Measurements from ENCODE around the gene MAP3K14. TPM values are rescaled to one million over a fixed set of nuclear protein-coding genes. Genes with fewer than 3 reads are reported as not detected.

MAP3K14 gene
- polyA plus RNA-seq, 1 experiment = 4.9 TPM

GRCh38 chr17:45294506-45294905 lies 22.3 kb downstream of the MAP3K14 start:
- Histone ChIP-seq H3K27ac (ENCODE audit: low read depth, low read length) (peak overlapping the region; percentile 87), H3K9me3 (ENCODE audit: control insufficient read depth, insufficient read depth, low read length) (no peaks in the 10 kb centered on the region), H3K27me3 (ENCODE audit: control insufficient read depth, insufficient read depth, low read length) (no peaks in the 10 kb centered on the region), H3K4me3 (ENCODE audit: low read depth, low read length) (no peak overlapping the region)
- peak; percentile 50 for DNase-seq (ENCODE audit: low read depth, low spot score)
- POLR2A ChIA-PET = interaction anchor here (0.8 to 2.4 kb wide), 6 partner anchors 12 to 94 kb away, joined by 3 to 14 read pairs (median 8); partner anchors contain the start of gene MAP3K14
- TF ChIP-seq, protein P1, sequence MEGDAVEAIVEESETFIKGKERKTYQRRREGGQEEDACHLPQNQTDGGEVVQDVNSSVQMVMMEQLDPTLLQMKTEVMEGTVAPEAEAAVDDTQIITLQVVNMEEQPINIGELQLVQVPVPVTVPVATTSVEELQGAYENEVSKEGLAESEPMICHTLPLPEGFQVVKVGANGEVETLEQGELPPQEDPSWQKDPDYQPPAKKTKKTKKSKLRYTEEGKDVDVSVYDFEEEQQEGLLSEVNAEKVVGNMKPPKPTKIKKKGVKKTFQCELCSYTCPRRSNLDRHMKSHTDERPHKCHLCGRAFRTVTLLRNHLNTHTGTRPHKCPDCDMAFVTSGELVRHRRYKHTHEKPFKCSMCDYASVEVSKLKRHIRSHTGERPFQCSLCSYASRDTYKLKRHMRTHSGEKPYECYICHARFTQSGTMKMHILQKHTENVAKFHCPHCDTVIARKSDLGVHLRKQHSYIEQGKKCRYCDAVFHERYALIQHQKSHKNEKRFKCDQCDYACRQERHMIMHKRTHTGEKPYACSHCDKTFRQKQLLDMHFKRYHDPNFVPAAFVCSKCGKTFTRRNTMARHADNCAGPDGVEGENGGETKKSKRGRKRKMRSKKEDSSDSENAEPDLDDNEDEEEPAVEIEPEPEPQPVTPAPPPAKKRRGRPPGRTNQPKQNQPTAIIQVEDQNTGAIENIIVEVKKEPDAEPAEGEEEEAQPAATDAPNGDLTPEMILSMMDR (IDR thresholded peaks at IDR 0.05; ENCODE audit: low read depth, low read length) = no peak
- CTCF ChIA-PET = interaction anchor here (1.4 to 4.6 kb wide), 4 partner anchors 17 to 159 kb away, joined by 3 to 30 read pairs (median 14); partner anchors contain the start of gene ACBD4

DNA sequence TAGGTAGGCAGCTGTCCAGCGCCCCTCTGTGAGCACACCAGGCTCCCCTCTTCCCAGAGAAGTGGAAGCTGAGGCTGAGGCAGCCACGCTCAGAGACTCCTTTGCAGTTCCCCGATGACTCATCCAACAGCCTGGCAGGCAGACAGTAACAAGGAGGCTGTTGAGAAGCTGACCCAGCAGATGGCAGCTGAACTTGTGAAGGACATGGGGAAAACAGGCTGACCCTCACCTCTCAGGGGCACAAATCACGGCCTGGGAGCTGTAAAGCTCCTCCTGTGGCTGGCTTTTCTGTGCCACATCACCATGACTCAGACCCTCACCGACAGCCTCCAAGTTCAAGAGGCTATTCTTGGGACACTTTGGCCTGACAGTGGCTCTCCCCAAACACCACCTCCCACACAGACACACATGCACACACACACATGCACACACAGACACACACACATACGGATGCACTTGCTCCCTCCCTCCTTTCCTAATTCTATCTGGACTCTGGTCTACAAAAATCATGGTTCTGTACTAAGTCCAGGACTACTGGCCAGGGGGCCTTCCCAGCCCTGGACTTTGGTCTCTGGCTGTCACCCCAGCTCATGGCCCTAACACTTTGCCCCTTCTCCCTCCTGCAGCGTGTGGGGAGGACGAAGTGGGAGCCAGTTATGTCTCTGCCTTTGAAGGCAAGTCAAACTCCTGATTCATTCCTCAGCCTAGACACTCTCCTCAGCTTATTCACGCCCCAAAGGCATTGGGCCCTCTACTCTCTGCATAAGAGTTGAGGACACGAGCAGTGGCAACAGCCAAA lies 23.2 kb downstream of the MAP3K14 start:
- CTCF ChIA-PET = interaction anchor here (0.5 to 4.6 kb wide), 10 partner anchors 15 to 158 kb away, joined by 3 to 30 read pairs (median 4); partner anchors contain the start of gene ACBD4
- H3K27ac ChIP-seq (ENCODE audit: low read depth, low read length) = peak overlapping the region; percentile 87
- POLR2A ChIA-PET = interaction anchor here (0.6 to 2.4 kb wide), 11 partner anchors 11 to 94 kb away, joined by 3 to 14 read pairs (median 3); partner anchors contain the start of gene MAP3K14
- TF ChIP-seq, protein P1 (IDR thresholded peaks at IDR 0.05; ENCODE audit: low read depth, low read length) = no peak; the same call in 1 of the 2 replicates
- no peaks in the 10 kb centered on the region for H3K9me3 ChIP-seq (ENCODE audit: control insufficient read depth, insufficient read depth, low read length)
- no peak overlapping the region for H3K4me3 ChIP-seq (ENCODE audit: low read depth, low read length)
- DNase-seq (ENCODE audit: low read depth, low spot score) = peak; percentile 65
- H3K27me3 ChIP-seq (ENCODE audit: control insufficient read depth, insufficient read depth, low read length) = no peaks in the 10 kb centered on the region

DNA sequence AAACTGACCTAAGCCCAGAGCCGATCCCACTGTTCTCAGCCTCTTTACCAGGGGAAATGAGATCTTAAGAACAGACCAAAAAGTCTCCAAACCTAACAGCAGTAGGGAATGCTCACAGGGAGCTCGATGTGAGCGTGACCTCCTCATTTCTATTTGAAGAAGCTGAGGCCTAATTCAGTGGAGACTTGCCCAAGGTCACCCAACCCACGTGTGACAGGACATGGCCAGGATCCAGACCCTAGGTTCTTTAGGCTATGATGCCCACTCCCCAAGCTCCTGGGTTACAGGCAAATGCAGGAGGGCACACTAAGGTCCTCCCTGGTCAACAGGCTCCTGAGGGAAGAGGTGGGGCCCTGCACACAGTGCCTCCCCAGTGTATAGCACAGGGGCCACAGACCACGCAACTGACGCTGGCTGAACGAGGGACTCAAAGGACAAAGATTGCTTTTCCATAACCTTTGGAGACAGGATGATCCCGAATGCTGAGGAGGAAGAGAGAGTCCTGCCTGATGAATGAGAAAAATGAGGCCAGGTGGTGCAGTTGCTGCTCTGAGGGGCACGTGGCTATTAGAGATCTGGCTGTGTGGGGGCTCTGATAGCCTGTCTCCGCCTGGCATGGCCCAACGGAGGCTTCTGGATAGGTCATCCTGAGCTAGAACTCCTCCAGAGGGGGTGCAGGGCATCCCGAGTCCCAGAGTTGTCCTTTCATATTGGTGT lies 24.0 kb downstream of the MAP3K14 start:
- no peaks in the 10 kb centered on the region for H3K9me3 ChIP-seq (ENCODE audit: control insufficient read depth, insufficient read depth, low read length)
- TF ChIP-seq, protein P1 (IDR thresholded peaks at IDR 0.05; ENCODE audit: low read depth, low read length) = no peak
- CTCF ChIA-PET = interaction anchor here (1.0 to 4.6 kb wide), 7 partner anchors 16 to 136 kb away, joined by 3 to 30 read pairs (median 5); no protein-coding TSS in a partner anchor
- no peak overlapping the region for H3K4me3 ChIP-seq (ENCODE audit: low read depth, low read length)
- H3K27me3 ChIP-seq (ENCODE audit: control insufficient read depth, insufficient read depth, low read length) = no peaks in the 10 kb centered on the region
- no peak for DNase-seq (ENCODE audit: low read depth, low spot score)
- peak overlapping the region; percentile 87 for H3K27ac ChIP-seq (ENCODE audit: low read depth, low read length)
- POLR2A ChIA-PET = interaction anchor here (0.6 to 2.4 kb wide), 7 partner anchors 10 to 79 kb away, joined by 3 to 14 read pairs (median 4); partner anchors contain the start of gene MAP3K14

- H3K27me3 ChIP-seq (ENCODE audit: control insufficient read depth, insufficient read depth, low read length) = no peaks in the 10 kb centered on the region
- ChIA-PET POLR2A (no interaction called here), CTCF (interaction anchor here (1.4 to 4.6 kb wide), 3 partner anchors 13 to 94 kb away, joined by 5 to 30 read pairs (median 7); no protein-coding TSS in a partner anchor)
- H3K4me3 ChIP-seq (ENCODE audit: low read depth, low read length) = no peak overlapping the region
- H3K9me3 ChIP-seq (ENCODE audit: control insufficient read depth, insufficient read depth, low read length) = no peaks in the 10 kb centered on the region
- TF ChIP-seq, protein P1 (IDR thresholded peaks at IDR 0.05; ENCODE audit: low read depth, low read length) = no peak
- H3K27ac ChIP-seq (ENCODE audit: low read depth, low read length) = no peak overlapping the region
- DNase-seq (ENCODE audit: low read depth, low spot score) = no peak
These were observed 25.5 kb downstream of the MAP3K14 start for GRCh38 chr17:45291171-45291805.

Measured in AG04450 (cell line).